Measurements from ENCODE around the gene OR5B3. TPM values are rescaled to one million over a fixed set of nuclear protein-coding genes. Genes with fewer than 3 reads are reported as not detected.

OR5B3 gene
- total RNA-seq, 1 donor = not detected

- Histone ChIP-seq H3K4me3 (ENCODE audit: low read length) (no peak within 1 kb of the TSS), H3K4me1 (ENCODE audit: insufficient read depth, low read length) (no peaks in the 10 kb centered on the region), H3K27me3 (ENCODE audit: insufficient read depth, low read length) (peaks cover 5% of the 10 kb centered on the region), H3K9me3 (ENCODE audit: low read depth, low read length) (no peaks in the 10 kb centered on the region)
Observed at GRCh38 chr11:58358969-58359368, 47.7 kb downstream of the OR5B3 start, which contains the start of gene OR5B17. Gene OR5B17 (minus strand): TSS chr11:58359069. CDS start chr11:58359069, 0 bp downstream.

- H3K4me1 ChIP-seq (ENCODE audit: insufficient read depth, low read length) = no peaks in the 10 kb centered on the region
- no peak overlapping the region for H3K4me3 ChIP-seq (ENCODE audit: low read length)
- peaks cover 3% of the 10 kb centered on the region for H3K27me3 ChIP-seq (ENCODE audit: insufficient read depth, low read length)
- no peaks in the 10 kb centered on the region for H3K9me3 ChIP-seq (ENCODE audit: low read depth, low read length)
Observed at GRCh38 chr11:58354727-58355126, 51.9 kb downstream of the OR5B3 start.

Other genes starting within 250 kb of the OR5B3 start
- not detected for gene OR9Q2, start 217.8 kb downstream of the OR5B3 start, total RNA-seq
- not detected for gene OR1S2, start 202.7 kb downstream of the OR5B3 start, total RNA-seq
- gene OR1S1, start 194.2 kb downstream of the OR5B3 start, total RNA-seq = not detected
- not detected for gene OR10Q1, start 178.0 kb downstream of the OR5B3 start, total RNA-seq
- not detected for gene OR10W1, start 138.6 kb downstream of the OR5B3 start, total RNA-seq
- not detected for gene OR5B17, start 47.8 kb downstream of the OR5B3 start, total RNA-seq
- gene OR5B2, start 21.2 kb upstream of the OR5B3 start, total RNA-seq = 0.10 TPM
- gene OR5B12, start 35.4 kb upstream of the OR5B3 start, total RNA-seq = not detected
- not detected for gene OR5B21, start 101.2 kb upstream of the OR5B3 start, total RNA-seq
- gene LPXN, start 169.0 kb upstream of the OR5B3 start, total RNA-seq = 50.8 TPM
- gene ZFP91, start 172.2 kb upstream of the OR5B3 start, total RNA-seq = 81.6 TPM
- 7.8 TPM for gene CNTF, start 215.8 kb upstream of the OR5B3 start, total RNA-seq

Data from mononuclear cell (primary cell).